Sigmoid colon (tissue), 4 donors: ENCODE data around the gene ACE.

Source experiments
- EP300 ChIP-seq, 4 donors: sonication (generic); formaldehyde crosslinking; IDR thresholded peaks; one replicate each; pipeline ENCODE4 v1.6.1; 2017; ENCODE audit warnings: antibody characterized with exemption in 4 of 4
- POLR2A ChIP-seq, 2 donors: fragments of 450-650 bp; IDR thresholded peaks; one replicate each; pipeline ENCODE4 v1.6.1; 2016; ENCODE audit warnings: antibody characterized with exemption in 2 of 2, mild to moderate bottlenecking in 2 of 2, moderate library complexity in 2 of 2
- TF ChIP-seq, protein P1 (sequence below), 4 experiments: fragments of 450-650 bp in 3 of 4; fragments of 200-600 bp in 1 of 4; IDR thresholded peaks; one replicate each; pipeline ENCODE4 v1.5.1; 2016 to 2019; ENCODE audit warnings: antibody characterized with exemption in 4 of 4, mild to moderate bottlenecking in 3 of 4, moderate library complexity in 2 of 4

DNA sequence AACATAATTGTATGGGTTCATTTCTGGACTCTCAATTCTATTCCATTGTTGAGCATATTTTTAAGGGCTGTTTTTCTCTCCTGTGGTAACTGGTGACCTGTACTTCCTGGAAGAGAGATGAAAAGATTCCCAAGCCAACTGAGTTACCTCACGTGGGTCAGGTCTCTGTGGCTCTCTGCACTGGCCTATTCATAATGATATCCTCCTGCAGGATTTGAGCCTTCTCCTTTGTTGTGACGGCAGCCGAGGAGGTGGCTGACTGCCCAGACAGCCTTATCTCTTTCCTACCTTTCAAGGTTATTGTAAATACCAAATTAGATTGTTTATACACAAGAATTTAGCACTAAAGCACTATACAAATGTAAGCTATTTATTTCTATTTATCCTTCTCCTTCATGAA, 2.7 kb upstream of the ACE start:
- TF ChIP-seq EP300 (IDR thresholded peaks at IDR 0.05) (no peak), POLR2A (IDR thresholded peaks at IDR 0.05) (no peak)
- TF ChIP-seq, protein P1, sequence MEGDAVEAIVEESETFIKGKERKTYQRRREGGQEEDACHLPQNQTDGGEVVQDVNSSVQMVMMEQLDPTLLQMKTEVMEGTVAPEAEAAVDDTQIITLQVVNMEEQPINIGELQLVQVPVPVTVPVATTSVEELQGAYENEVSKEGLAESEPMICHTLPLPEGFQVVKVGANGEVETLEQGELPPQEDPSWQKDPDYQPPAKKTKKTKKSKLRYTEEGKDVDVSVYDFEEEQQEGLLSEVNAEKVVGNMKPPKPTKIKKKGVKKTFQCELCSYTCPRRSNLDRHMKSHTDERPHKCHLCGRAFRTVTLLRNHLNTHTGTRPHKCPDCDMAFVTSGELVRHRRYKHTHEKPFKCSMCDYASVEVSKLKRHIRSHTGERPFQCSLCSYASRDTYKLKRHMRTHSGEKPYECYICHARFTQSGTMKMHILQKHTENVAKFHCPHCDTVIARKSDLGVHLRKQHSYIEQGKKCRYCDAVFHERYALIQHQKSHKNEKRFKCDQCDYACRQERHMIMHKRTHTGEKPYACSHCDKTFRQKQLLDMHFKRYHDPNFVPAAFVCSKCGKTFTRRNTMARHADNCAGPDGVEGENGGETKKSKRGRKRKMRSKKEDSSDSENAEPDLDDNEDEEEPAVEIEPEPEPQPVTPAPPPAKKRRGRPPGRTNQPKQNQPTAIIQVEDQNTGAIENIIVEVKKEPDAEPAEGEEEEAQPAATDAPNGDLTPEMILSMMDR (IDR thresholded peaks at IDR 0.05), result no peak
